ENCODE measurements around the gene MTF2. TPM values are rescaled to one million over a fixed set of nuclear protein-coding genes. Genes with fewer than 3 reads are reported as not detected.

Gene MTF2
- total RNA-seq, 1 experiment from 2014 or later, result 110 TPM

- no peak overlapping the region for H3T11ph ChIP-seq (ENCODE audit: low read length)
- H2AFZ ChIP-seq (ENCODE audit: low read length), result no peak overlapping the region
- no peak overlapping the region for H3K27ac ChIP-seq (ENCODE audit: insufficient read length, low read depth, low read length)
- no peak overlapping the region for H2BK15ac ChIP-seq (ENCODE audit: low read depth, low read length)
- H3K4me1 ChIP-seq (ENCODE audit: insufficient read depth, low read length), result no peaks in the 10 kb centered on the region
- no peak overlapping the region for H2AK5ac ChIP-seq (ENCODE audit: insufficient read length, low read length)
- no peak for TF ChIP-seq CTCF (conservative IDR thresholded peaks at IDR 0.05)
- H4K91ac ChIP-seq (ENCODE audit: insufficient read length, low read depth, low read length), result no peak overlapping the region
- H3K23ac ChIP-seq (ENCODE audit: insufficient read length, low read depth, low read length), result no peak overlapping the region
- H2BK12ac ChIP-seq (ENCODE audit: insufficient read length, low read depth, low read length), result no peak overlapping the region
- no peak overlapping the region for H3K4ac ChIP-seq (ENCODE audit: low read depth, low read length)
- no peak overlapping the region for H3K18ac ChIP-seq (ENCODE audit: insufficient read length, low read depth, low read length)
- Mint-ChIP-seq H3K9me3 (no peaks in the 10 kb centered on the region), H3K4me3 (no peak overlapping the region), H3K27me3 (ENCODE audit: low read depth) (no peaks in the 10 kb centered on the region), H3K4me1 (no peaks in the 10 kb centered on the region; a peak in 2 of 4 replicates), H3K36me3 (ENCODE audit: insufficient read depth in 1 of 3, low read depth in 3 of 3) (no peaks in the 10 kb centered on the region), H3K27ac (no peak overlapping the region)
- no peak overlapping the region for H3K14ac ChIP-seq (ENCODE audit: insufficient read depth, low read length)
- no peaks in the 10 kb centered on the region for H3K27me3 ChIP-seq (ENCODE audit: insufficient read depth, low read length)
- H3K79me1 ChIP-seq (ENCODE audit: insufficient read depth, low read depth, low read length, poor library complexity, severe bottlenecking), result no peaks in the 10 kb centered on the region
- no peak overlapping the region for H4K5ac ChIP-seq (ENCODE audit: insufficient read length, low read depth, low read length)
- H3K4me2 ChIP-seq (ENCODE audit: insufficient read depth, insufficient read length, low read length), result no peak overlapping the region
- 0 out of 2 replicates have a peak, but pooled peaks cover 1% of the 10 kb centered on the region for H3K79me2 ChIP-seq (ENCODE audit: insufficient read depth, low read length)
- no peak for DNase-seq
- no peak overlapping the region for H2BK20ac ChIP-seq (ENCODE audit: low read depth, low read length, poor library complexity, severe bottlenecking)
- no peak overlapping the region for H3K56ac ChIP-seq (ENCODE audit: insufficient read length, low read depth, low read length)
- no peak overlapping the region for H4K8ac ChIP-seq (replicated peaks; ENCODE audit: insufficient read length, low read depth, low read length)
- no peaks in the 10 kb centered on the region for H3K9me3 ChIP-seq (ENCODE audit: control insufficient read depth, low read depth, low read length)
- no peak overlapping the region for H2BK120ac ChIP-seq (ENCODE audit: low read depth, low read length, poor library complexity, severe bottlenecking)
- H3K9ac ChIP-seq (ENCODE audit: extremely low read depth, insufficient read length, low read length), result no peak overlapping the region
- no CpG with 5 or more reads among the region's 1 CpG for WGBS (ENCODE audit: extremely low coverage, insufficient read length, low lambda C conversion rate)
- H2BK5ac ChIP-seq (ENCODE audit: insufficient read length, low read length), result no peak overlapping the region
- H3K23me2 ChIP-seq (ENCODE audit: insufficient read length, low read depth, low read length, poor library complexity, severe bottlenecking), result no peaks in the 10 kb centered on the region
- H4K20me1 ChIP-seq (ENCODE audit: control insufficient read depth, insufficient read depth, insufficient read length), result no peaks in the 10 kb centered on the region
Measured at GRCh38 chr1:93051961-93052360, 27.1 kb upstream of the MTF2 start.
